SKM-1 (cell line): ENCODE measurements around the gene DGCR6L.
"Not testable (repeated sequence)": the region's sequence is repeated elsewhere in the genome, so short reads cannot be mapped to it uniquely, and the experiment has no call there.

Source experiments
- DNase-seq: peaks from one replicate; lab custom pipeline; 2025; ENCODE audit not compliant: unreplicated experiment; lab: John Stamatoyannopoulos, UW

DGCR6L gene

GRCh38 chr22:20328569-20328930 lies 8.7 kb upstream of the DGCR6L start:
- DNase-seq: not testable (repeated sequence)

GRCh38 chr22:20325996-20326395 lies 6.1 kb upstream of the DGCR6L start:
- DNase-seq: not testable (repeated sequence)

GRCh38 chr22:20324139-20324516 lies 4.3 kb upstream of the DGCR6L start:
- DNase-seq: no peak

- DNase-seq: not testable (repeated sequence)
Measured at GRCh38 chr22:20321552-20322211, 1.8 kb upstream of the DGCR6L start.

- not testable (repeated sequence) for DNase-seq
Measured at GRCh38 chr22:20320659-20321551, 1.0 kb upstream of the DGCR6L start.

GRCh38 chr22:20319041-20319744 lies 667 bp downstream of the DGCR6L start:
- no peak for DNase-seq

- DNase-seq: not testable (repeated sequence)
Measured at GRCh38 chr22:20318043-20318688, 1.7 kb downstream of the DGCR6L start.

- not testable (repeated sequence) for DNase-seq
Measured at GRCh38 chr22:20317402-20318042, 2.3 kb downstream of the DGCR6L start.

- no peak for DNase-seq
Measured at GRCh38 chr22:20316844-20317401, 2.9 kb downstream of the DGCR6L start.

- no peak for DNase-seq
Measured at GRCh38 chr22:20316217-20316843, 3.5 kb downstream of the DGCR6L start.

- DNase-seq: no peak
Measured at GRCh38 chr22:20315337-20316216, 4.3 kb downstream of the DGCR6L start.

- DNase-seq: not testable (repeated sequence)
Measured at GRCh38 chr22:20314741-20315336, 5.0 kb downstream of the DGCR6L start.

GRCh38 chr22:20314206-20314605 lies 5.7 kb downstream of the DGCR6L start:
- DNase-seq: not testable (repeated sequence)

GRCh38 chr22:20313306-20314077 lies 6.4 kb downstream of the DGCR6L start:
- not testable (repeated sequence) for DNase-seq

GRCh38 chr22:20312396-20313191 lies 7.3 kb downstream of the DGCR6L start:
- DNase-seq: no peak

- DNase-seq: not testable (repeated sequence)
Measured at GRCh38 chr22:20311249-20312062, 8.4 kb downstream of the DGCR6L start.
